ENCODE results near the gene PTPRE.

DNA sequence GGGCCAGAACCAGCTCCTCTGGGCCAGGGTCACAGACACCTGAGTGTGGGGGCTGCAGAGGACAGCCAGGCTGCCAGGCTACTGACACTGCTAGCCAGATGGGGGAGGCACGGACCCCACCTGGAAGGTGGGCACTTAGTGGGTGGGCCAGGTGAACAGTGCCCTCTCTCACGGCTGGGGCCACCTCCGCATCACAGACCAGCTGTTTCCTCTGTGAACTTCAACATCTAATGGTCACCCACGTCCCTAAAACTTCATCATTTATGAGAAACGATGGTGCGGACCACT, 138.9 kb downstream of the PTPRE start:
- no peak for TF ChIP-seq GATA3 (IDR thresholded peaks at IDR 0.05; ENCODE audit: low read depth, low read length)
- no peak for TF ChIP-seq GATA2 (IDR thresholded peaks at IDR 0.05; ENCODE audit: low read depth, low read length)

Data from SH-SY5Y (cell line).